NCI-H2227 treated with DMSO at 0.1 percent for 48 hours (cell line): Measurements from ENCODE around the gene TUT4.

Source experiments
- DNase-seq: peaks from one replicate; lab custom pipeline; 2025; lab: John Stamatoyannopoulos, UW

TUT4 gene

DNA sequence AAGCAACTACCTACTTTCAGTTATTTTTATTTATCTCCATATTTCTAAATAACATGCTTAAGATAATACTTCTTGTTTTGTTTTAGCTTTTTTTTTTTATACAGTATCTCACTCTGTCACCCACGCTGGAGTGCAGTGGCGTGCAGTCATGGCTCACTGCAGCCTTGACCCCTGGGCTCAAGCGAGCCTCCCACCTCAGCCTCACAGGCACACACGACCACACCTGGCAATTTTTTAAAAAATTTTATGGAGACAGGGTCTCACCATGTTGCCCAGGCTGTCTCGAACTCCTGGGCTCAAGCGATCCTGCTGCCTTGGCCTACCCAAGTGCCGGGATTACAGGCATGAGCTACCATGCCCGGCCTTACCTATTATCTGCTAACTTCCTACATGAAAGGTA is 20.6 kb downstream of the TUT4 start:
- DNase-seq, result no peak

DNA sequence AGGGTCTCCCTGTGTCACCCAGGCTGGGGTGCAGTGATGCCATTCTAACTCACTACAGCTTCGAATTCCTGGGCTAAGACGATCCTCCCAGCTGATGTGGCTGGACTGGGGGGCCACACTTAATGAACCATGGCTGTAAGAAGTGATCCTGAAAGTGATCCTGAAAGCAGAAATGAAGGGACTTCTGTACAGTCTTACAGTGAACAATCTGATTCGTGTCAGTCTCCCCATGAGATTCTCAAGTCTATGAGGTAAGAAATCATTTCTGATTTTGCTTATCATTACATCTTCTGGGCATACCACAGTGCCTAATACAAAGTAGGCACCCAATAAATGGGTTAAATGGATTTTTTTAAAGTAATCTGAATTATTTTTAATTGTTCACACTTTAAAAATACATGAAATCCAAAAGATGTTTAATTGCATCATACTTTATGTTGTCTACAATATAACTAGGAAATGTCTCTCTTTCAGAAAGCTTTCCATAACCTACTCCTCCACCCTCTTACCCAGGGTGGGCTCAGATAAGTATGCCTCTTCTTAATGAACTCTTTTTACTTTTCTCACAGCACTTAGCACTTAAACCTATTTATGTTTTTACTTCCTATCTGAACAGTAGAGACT is 21.5 kb downstream of the TUT4 start:
- no peak for DNase-seq

GRCh38 chr1:52530563-52531144 is 22.2 kb downstream of the TUT4 start:
- DNase-seq, result no peak

GRCh38 chr1:52523376-52523775 is 29.5 kb downstream of the TUT4 start:
- DNase-seq, result no peak

GRCh38 chr1:52520148-52520547 is 32.7 kb downstream of the TUT4 start:
- DNase-seq, result no peak

GRCh38 chr1:52518962-52519361 is 33.9 kb downstream of the TUT4 start:
- no peak for DNase-seq

DNA sequence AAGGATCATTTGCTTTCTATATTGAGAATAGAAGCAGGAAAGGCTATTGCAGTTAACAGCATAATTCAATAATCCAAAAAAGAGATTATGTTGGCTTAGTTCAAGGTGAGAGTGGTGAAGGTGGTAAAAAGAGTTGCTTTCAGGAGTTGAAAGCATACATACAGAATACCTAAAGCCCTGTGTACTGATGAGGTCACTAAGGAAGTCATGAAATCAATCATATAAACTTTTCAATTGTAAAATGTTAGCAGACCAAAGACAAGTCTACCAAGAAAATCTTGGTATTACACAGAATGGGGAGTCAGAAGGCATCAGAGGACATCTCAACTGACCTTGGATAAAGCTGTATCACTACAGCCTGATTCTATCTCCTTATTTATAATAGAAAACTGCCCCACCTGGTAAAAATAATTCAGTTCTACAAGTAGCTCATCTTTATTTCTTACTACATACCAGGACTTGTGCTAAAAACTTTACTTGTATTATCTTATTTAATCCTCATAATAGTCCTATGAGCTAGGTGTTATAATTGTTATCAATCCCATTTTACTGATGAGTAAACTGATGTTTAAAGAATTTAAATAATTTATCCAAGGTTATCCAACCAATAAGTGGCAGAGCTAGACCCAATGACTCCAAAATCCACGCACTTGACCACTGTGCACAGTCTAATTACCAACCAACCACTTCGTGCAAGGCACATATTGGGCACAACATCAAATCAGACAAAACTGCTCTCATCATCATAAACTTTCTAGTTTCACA is 40.9 kb downstream of the TUT4 start:
- no peak for DNase-seq

DNA sequence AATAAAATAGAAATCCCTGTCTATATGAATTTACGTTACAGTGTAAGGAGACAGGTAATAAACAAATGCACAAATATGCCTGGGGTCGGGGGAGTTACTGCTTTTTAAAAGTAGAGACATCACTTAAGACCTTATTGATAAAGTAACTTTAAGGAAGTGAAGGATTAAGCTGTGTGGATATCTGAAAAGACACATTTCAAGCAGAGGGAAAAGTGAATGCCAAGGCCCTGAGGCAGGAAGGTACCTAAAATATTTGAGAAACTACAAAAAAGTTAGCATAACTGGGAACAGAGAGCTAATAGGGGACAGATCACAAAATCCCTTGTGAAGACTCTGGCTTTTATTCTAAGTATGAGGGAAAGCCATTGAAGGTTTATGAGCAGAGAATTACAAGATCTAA is 41.5 kb downstream of the TUT4 start:
- DNase-seq, result no peak

DNA sequence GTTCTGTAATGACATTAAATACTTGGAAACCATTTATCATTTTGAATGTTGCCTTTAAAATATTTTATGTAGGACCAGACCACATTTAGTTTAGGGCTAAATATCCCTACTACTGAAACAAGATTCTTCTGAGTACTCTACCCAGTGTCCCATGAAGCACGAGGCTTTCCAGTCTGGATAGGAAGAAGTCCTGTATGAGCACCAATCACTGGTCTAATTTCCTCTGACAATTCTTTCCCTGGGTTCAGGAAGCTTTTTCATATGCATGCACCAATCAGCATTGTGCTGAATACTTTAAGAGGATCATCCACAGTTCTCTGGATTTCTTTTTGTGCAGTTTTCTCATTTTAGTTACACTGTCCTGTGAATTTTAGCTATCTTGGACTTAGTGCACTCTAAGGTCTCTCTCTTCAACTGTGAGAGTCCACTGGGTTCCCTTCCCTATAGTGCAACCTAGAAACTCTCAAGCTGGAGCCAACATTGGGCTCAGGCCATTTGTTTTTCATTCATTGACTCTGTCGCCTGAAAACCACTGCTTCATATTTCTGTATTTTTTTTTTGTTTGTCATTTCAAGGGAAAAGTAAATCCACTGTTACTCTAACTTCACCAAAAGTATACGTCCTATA is 45.9 kb downstream of the TUT4 start:
- no peak for DNase-seq

DNA sequence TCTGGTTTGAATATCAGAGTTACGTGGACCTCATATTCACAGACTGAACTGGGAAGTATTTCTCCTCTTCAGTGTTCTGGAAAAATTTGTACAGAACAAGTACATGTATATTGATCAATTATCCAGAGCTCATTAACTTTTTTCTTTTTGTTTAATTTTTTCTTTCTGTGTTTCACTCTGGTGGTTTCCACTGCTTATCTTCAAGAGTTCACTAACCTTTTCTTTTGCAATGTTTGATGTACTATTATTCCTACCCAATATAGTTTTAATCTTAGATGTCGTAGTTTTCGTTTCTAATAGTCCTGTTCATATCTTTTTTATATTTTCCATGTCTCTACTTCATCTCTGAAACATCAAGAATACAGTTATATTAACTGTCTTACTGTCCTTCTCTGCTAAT is 46.5 kb downstream of the TUT4 start:
- DNase-seq, result no peak

GRCh38 chr1:52504720-52505119 is 48.2 kb downstream of the TUT4 start:
- DNase-seq, result no peak

DNA sequence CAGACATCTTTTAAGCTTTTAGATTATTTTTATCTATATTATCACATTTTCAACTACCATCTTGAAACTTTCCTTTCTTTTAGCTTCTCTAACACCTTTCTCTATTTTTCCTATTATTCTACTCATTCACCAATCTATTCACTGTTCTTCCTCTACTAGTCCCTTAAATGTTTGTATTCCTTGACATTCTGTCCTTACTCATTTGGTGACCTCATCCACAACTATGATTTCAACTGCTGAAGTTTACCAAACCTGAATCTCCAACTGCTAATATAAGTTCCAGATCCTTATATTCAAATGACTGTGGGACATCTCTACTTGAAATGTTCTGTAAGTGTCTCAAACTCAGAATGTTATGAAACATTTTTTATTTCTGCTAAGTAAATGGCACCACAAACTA is 49.2 kb downstream of the TUT4 start:
- DNase-seq, result no peak

DNA sequence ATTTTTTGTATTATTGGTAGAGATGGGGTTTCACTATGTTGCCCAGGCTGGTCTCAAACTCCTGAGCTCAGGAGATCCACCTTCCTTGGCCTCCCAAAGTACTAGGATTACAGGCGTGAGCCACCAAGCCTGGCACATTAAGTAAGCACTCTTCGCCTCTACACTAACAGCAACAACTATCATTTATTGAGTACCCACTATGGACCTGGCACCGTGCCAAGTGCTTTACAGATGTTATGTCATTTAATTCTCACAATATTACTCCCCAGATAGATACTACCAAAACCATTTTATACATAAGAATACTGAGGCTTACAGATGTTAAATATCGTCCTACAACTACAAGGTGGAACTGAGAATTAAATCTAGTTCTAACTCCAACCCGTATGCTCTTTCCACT is 50.1 kb downstream of the TUT4 start:
- no peak for DNase-seq

GRCh38 chr1:52487632-52488031 is 65.3 kb downstream of the TUT4 start:
- DNase-seq, result no peak

GRCh38 chr1:52482326-52483004 is 70.4 kb downstream of the TUT4 start:
- DNase-seq, result no peak

GRCh38 chr1:52479076-52479475 is 73.8 kb downstream of the TUT4 start:
- no peak for DNase-seq

- DNase-seq, result no peak
Measured at GRCh38 chr1:52477876-52478275, 75.0 kb downstream of the TUT4 start.

DNA sequence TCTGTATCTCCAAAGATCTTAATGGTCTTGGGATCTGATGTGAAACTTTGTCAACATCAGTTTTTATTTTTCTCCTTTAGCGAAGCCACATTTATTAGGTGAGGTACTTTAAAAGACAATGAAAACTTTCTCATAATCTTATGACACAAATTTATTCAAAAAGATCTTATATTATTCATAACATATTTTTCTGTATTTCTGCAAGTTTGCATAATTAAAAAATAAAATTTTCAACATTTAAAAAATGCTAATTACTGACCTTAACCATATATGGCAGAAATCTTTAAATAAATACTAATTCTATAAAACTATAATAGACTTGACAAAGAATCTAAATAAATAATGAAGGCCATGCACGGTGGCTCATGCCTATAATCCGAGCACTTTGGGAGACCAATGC is 75.9 kb downstream of the TUT4 start:
- DNase-seq, result no peak

DNA sequence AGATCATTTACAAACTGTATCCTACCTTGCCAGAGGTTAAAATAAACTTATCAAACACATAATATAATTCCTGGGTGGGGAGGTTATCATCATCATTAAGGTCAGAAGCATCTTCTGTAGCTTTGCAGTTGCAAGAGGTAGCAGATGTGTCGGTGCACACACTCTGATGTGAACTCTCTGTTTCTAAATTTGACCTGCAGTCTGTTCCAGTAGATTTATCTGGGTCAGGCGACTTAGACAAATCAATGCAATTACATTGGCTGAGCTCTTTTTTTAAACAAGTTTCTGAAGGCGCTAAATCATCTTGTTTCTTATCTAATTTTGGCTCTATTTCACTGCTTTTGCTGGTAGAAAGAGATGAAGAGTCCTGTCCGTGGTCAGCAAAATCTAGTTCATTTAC is 78.1 kb downstream of the TUT4 start:
- DNase-seq, result no peak

GRCh38 chr1:52473039-52473438 is 79.9 kb downstream of the TUT4 start:
- no peak for DNase-seq

- DNase-seq, result no peak
Measured at GRCh38 chr1:52472384-52472783, 80.5 kb downstream of the TUT4 start.

- DNase-seq, result no peak
Measured at GRCh38 chr1:52469108-52469507, 83.8 kb downstream of the TUT4 start.

GRCh38 chr1:52463891-52464290 is 89.0 kb downstream of the TUT4 start:
- no peak for DNase-seq
